Rectal smooth muscle tissue (tissue), 1 donor: Measurements from ENCODE around the gene LMO4.
A peak's percentile ranks its signal among the peaks of the same experiment; 100 is the strongest.

Source experiments
- H3K27ac ChIP-seq: one replicate; pipeline ENCODE4 v1.7.0; 2013; ENCODE audit warnings: low read depth, low read length, inconsistent platforms
- H3K27me3 ChIP-seq: one replicate; pipeline ENCODE4 v1.7.0; 2013; ENCODE audit warnings: low read length; ENCODE audit not compliant: control insufficient read depth, insufficient read depth
- H3K36me3 ChIP-seq: one replicate; pipeline ENCODE4 v1.7.0; 2013; ENCODE audit warnings: low read length; ENCODE audit not compliant: control insufficient read depth, insufficient read depth
- H3K4me1 ChIP-seq: one replicate; pipeline ENCODE4 v1.7.0; 2013; ENCODE audit warnings: low read length; ENCODE audit not compliant: control insufficient read depth, insufficient read depth
- H3K4me3 ChIP-seq: one replicate; pipeline ENCODE4 v1.7.0; 2013; ENCODE audit warnings: low read length
- H3K9ac ChIP-seq: one replicate; pipeline ENCODE4 v1.7.0; 2013; ENCODE audit warnings: low read length

LMO4 gene

DNA sequence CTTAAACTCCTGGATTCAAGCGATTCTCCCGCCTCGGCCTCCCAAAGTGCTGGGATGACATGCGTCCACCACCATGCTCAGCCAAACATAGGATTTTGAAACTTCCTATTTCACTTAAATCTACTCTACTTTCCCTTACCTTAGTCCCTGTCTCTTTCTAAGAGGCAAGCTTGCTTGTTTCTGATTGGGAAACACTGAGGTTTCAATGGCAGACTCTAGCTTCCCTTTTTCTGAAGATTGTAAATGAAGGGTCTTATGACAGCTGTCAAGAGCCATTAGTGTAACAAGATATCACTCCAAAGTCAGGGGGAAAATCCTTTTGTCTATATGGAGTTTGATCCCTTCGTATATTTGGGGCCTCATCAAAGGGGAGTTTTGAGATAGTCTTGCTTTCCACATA lies 23.5 kb upstream of the LMO4 start:
- Histone ChIP-seq H3K27me3 (no peaks in the 10 kb centered on the region), H3K36me3 (no peaks in the 10 kb centered on the region), H3K27ac (no peak overlapping the region), H3K9ac (no peak overlapping the region), H3K4me3 (no peak overlapping the region), H3K4me1 (no peaks in the 10 kb centered on the region)

DNA sequence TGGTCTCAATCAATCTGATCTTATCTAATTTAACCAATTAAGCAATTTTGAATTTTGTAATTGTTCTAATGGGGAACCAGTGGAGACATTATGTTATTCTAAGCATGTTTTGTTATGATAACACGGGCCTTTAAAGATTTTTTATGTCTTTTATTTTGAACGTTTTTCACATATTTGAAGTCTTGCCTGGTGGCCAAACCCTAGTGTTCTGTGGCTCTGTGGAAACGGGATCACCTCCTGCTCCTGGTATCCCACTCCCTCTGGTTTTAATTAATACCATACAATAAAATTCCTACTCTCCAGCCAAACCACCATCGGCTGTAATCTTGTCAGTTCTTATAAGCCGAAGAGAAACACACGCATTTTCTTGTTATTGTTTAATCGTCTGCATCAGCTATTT lies 22.9 kb upstream of the LMO4 start:
- H3K4me1 ChIP-seq, result no peaks in the 10 kb centered on the region
- no peaks in the 10 kb centered on the region for H3K36me3 ChIP-seq
- H3K4me3 ChIP-seq, result no peak overlapping the region
- H3K27me3 ChIP-seq, result no peaks in the 10 kb centered on the region
- H3K27ac ChIP-seq, result no peak overlapping the region
- no peak overlapping the region for H3K9ac ChIP-seq

DNA sequence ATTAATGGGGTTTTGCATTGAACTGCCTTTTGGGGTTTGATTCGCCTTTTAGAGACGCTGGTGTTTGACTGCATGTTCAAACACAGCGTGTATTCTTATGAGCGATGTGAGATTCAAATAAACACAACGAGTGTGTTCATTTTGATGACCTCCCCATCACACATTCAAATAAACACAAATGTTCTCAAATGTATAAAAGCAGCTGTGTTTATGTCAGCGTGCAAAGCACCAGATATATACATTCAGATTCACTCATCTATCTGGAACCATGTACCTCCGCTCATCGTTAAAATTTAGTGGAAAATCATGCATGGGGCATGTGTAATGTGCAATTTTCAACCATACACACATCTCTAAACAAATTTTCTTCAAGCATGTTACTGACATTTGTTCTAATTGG lies 21.4 kb upstream of the LMO4 start:
- H3K4me3 ChIP-seq, result no peak overlapping the region
- no peaks in the 10 kb centered on the region for H3K4me1 ChIP-seq
- no peaks in the 10 kb centered on the region for H3K36me3 ChIP-seq

DNA sequence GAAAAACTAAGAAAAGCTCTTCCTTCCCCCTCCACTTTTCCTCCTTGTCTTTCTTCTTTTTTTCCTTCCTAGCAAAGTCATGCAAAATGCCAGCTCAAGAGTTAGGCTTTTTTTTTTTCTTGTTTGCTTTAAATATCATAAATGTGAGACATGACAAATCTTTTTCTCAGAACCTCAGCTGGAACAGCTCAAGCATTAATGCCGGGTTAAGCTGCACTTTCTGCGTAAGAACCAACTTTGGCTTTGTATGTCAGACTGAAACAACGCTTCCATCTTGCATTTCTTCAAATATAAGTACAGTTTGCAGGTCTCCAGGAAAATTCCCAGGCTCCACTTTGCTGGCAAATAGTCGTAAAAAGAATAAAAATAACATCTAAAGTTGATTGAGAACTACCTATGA lies 20.7 kb upstream of the LMO4 start:
- no peak overlapping the region for H3K4me3 ChIP-seq
- no peak overlapping the region for H3K27ac ChIP-seq
- no peak overlapping the region for H3K9ac ChIP-seq
- no peaks in the 10 kb centered on the region for H3K4me1 ChIP-seq
- H3K36me3 ChIP-seq, result no peaks in the 10 kb centered on the region
- H3K27me3 ChIP-seq, result no peaks in the 10 kb centered on the region

More for the DNA sequence above, 21.4 kb upstream of the LMO4 start:
- no peak overlapping the region for H3K27ac ChIP-seq
- no peaks in the 10 kb centered on the region for H3K27me3 ChIP-seq
- H3K9ac ChIP-seq, result no peak overlapping the region

DNA sequence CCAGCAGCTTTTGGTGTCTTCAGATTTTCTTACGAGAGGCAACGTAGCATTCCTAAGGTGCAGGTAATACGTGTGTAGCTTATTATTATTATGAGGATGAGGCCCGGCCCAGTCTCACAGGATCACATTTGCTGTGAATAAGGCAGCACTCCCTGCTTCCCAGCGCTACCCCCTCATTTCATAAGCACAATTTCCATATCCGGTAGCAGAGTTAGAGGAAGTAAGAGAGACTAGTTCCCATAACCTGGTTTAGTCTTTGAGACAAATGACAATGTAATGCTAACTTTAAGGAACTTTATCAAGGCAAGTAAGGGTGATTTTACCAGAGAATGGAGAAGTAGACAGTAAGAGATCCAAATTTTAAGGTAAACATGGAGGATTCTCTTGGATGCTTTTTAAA lies 14.6 kb upstream of the LMO4 start:
- no peaks in the 10 kb centered on the region for H3K4me1 ChIP-seq
- no peaks in the 10 kb centered on the region for H3K36me3 ChIP-seq
- no peaks in the 10 kb centered on the region for H3K27me3 ChIP-seq
- no peak overlapping the region for H3K9ac ChIP-seq
- H3K4me3 ChIP-seq, result no peak overlapping the region
- H3K27ac ChIP-seq, result no peak overlapping the region

DNA sequence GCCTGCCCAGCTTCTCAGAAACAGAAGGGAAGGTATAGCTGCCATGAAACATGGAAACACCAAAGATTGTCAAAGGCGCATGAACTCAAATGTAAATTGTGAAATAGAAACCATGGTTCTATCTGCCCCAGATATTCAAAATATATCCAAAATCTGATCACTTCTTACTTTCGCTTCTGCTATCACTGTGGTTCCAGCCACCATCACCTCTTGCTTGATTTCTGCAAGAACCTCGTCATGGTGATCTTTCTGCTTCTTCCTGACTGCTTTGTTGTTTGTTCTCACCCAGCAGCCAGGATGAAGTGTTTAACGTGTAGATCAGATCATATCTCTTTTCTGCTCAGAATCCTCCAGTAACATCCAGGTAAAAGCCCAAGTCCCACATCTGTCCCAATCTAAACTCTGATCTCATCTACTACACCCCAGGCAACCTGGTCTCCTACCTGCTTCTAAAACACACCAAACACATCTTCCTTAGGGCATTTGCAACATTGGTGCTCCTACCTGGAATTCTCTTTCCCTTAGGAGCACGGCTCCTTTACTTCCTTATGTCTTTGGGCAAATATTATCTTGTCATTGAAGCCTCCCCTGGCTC lies 10.5 kb upstream of the LMO4 start:
- no peaks in the 10 kb centered on the region for H3K36me3 ChIP-seq

DNA sequence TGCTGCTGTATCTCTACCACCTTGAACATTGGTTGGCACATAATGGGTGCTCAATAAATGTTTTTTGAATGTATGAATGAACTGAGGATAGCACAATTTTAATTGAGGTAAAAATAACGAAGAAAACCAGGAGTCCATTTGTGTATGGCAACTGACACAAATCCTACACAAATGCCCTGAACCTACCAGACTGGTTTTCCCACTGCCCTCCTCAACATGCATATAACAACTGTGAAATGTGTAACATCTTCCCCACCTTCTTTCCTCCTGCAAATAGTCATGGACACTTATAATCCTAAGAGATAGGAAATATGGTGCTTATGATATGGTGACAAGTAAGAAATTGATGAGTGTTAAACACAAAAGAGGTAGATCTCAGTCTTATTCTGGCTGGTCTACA lies 9.9 kb upstream of the LMO4 start:
- Histone ChIP-seq H3K9ac (no peak overlapping the region), H3K27ac (no peak overlapping the region), H3K4me1 (no peaks in the 10 kb centered on the region)

More for the DNA sequence above, 10.5 kb upstream of the LMO4 start:
- Histone ChIP-seq H3K9ac (no peak overlapping the region), H3K4me3 (no peak overlapping the region), H3K27ac (no peak overlapping the region), H3K27me3 (no peaks in the 10 kb centered on the region), H3K4me1 (no peaks in the 10 kb centered on the region)

DNA sequence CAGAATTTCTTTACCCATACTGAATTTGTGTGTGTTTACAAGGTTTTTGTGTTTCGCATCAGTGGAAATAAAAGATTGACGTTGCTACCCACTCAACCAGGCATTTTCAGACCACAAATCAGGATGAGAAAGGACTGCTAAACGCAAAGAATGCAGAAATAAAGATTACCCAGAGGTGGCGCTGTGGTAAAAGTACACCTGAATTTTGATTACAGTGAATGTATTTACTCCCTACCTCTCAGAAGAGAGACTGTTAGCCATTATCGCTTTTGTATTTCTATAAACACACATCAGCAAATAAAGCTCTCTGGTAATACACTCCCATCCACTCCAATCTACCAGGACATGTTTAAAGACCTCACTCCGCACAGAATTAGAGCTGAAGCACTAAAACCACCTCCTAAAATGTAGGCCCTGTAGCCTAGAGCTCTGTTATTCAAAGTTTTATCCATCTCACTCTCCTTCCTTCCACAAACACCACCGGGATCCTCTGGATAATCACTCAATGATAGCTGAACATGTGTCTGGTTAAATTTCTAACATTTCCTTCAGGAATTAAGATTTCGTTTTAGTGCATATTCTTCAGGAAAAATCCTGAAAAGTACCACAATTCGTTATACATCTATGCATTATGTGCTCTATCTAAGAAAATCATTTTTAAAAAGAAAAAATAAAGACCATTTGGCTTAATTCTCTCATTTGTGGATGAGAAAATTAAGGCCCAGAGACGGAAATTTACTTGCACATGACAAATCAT lies 2.5 kb upstream of the LMO4 start:
- H3K27me3 ChIP-seq, result no peaks in the 10 kb centered on the region
- peaks cover 7% of the 10 kb centered on the region for H3K4me1 ChIP-seq
- no peaks in the 10 kb centered on the region for H3K36me3 ChIP-seq
- no peak overlapping the region for H3K4me3 ChIP-seq
- no peak overlapping the region for H3K27ac ChIP-seq
- H3K9ac ChIP-seq, result no peak overlapping the region

More for the DNA sequence above, 9.9 kb upstream of the LMO4 start:
- Histone ChIP-seq H3K27me3 (no peaks in the 10 kb centered on the region), H3K36me3 (no peaks in the 10 kb centered on the region), H3K4me3 (no peak overlapping the region)

DNA sequence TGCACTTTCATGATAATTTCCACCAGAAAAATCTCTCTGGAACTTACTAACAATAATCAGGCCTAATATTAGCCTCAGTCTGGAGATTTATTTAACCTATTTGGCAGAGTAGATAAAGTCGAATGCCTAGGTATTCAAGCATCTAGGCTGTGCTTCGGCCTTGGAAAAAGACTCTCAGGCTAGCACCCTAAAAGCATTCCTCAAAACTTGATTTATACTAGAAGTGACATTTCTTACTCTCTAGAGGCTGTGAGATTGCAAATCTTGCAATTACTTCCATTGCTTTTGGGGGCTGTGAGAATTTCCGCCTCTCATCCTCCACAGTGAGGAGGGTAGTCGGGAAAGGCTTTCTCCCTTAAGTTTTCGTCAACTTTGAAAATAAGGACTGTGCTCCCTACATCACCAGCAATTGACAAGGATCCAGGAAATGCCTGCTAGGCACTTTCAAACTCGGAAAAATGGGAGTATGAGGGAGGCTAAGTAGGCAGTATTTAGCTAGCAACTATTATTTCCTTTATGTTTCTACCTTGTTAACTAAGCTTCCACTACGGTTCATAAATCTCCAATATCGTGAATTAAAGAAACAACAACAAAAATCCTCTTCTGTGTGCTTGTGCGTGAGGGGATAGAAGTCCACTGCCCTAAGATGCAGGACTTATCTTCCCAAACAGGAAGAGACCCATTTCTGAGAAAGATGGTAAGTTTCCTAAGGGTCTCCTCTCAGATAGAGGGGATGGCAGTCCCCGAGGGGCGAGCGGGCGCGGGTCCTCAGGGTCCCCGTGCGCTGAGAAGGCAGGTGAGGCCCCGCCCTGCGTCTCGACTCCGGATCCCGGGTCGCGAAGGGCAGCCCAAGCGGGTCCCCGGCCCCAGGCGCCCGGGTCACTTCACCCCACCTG lies 1.1 kb upstream of the LMO4 start:
- Histone ChIP-seq H3K4me3 (peak overlapping the region; percentile 92), H3K9ac (peak overlapping the region; percentile 29), H3K27me3 (no peaks in the 10 kb centered on the region), H3K27ac (peak overlapping the region; percentile 97), H3K36me3 (no peaks in the 10 kb centered on the region), H3K4me1 (peaks cover 10% of the 10 kb centered on the region)

DNA sequence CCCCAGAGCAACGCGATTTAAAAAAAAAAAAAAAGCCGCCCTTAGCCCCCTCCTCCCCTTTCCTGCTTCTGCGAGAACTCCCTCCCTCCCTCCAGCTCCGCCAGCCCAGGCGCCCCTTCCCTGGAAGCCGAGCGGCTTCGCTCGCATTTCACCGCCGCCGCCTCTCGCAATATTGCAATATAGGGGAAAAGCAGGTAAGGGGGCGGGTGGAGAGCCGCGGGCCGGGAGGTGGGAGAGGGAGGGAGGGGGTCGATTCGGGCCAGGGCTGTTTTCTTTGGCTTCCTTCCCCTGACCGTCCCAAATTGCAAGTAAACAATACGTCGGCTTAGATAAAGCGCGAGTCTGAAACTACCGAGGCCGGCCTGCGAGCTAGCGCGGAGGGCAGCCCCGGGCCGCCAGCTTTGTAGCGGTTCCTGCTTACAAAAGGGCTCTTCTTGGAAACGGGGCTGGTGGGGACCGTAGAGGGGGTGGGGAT lies 408 bp downstream of the LMO4 start:
- Histone ChIP-seq H3K4me1 (peaks cover 14% of the 10 kb centered on the region), H3K36me3 (no peaks in the 10 kb centered on the region), H3K27ac (peak overlapping the region; percentile 95), H3K9ac (peak overlapping the region; percentile 62), H3K27me3 (no peaks in the 10 kb centered on the region), H3K4me3 (peak overlapping the region; percentile 79)

DNA sequence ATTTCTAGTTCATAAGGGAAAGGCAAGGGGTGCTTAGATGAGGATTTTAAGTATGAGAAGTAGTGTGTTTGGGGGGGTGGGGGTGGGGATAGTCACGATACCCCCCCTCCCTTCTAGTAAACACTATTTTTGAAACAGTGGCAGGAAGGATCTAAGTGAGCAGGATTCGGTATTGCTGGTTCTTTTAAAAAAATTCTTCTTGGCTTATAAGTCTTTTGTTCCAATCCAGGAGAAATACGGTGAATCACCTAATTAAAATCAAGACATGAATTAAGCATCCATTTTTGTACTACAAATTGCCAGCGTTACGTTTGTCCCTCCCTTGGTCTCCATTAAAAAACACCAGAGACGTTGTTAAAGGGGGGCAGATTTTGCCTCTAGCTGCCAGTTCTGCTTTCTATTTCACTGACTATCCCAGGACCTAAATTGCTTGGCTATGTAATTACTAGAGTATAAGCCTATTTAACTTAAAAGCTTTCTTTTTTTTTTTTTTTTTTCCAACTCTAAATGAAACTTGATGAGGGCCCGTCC lies 911 bp downstream of the LMO4 start:
- peak overlapping the region; percentile 95 for H3K27ac ChIP-seq
- H3K4me1 ChIP-seq, result peaks cover 14% of the 10 kb centered on the region
- no peaks in the 10 kb centered on the region for H3K27me3 ChIP-seq
- H3K4me3 ChIP-seq, result peak overlapping the region; percentile 79
- H3K36me3 ChIP-seq, result no peaks in the 10 kb centered on the region
- H3K9ac ChIP-seq, result peak overlapping the region; percentile 30
